Sigmoid colon (tissue), 3 donors: Measurements from ENCODE around the gene TRAF3.

Experiments used
- CTCF ChIP-seq, 4 experiments: fragments of 450-650 bp in 3 of 4; fragments of 200-600 bp in 1 of 4; IDR thresholded peaks; one replicate each; pipeline ENCODE4 v1.5.1; 2016 to 2019; ENCODE audit warnings: antibody characterized with exemption in 4 of 4, mild to moderate bottlenecking in 3 of 4, moderate library complexity in 2 of 4
- POLR2A ChIP-seq, 2 donors: fragments of 450-650 bp; IDR thresholded peaks; one replicate each; pipeline ENCODE4 v1.6.1; 2016; ENCODE audit warnings: antibody characterized with exemption in 2 of 2, mild to moderate bottlenecking in 2 of 2, moderate library complexity in 2 of 2

- TF ChIP-seq CTCF (IDR thresholded peaks at IDR 0.05): no peak
- no peak for TF ChIP-seq POLR2A (IDR thresholded peaks at IDR 0.05)
Measured at GRCh38 chr14:102854091-102854703, 76.9 kb downstream of the TRAF3 start.
